ENCODE measurements around the gene MAN2B2.

GRCh38 chr4:6605605-6606004 lies 30.6 kb downstream of the MAN2B2 start:
- TF ChIP-seq EP300 (IDR thresholded peaks at IDR 0.05; ENCODE audit: low read length) (no peak), CTCF (IDR thresholded peaks at IDR 0.05 in 2 of 3, conservative IDR thresholded peaks at IDR 0.05 in 1 of 3; ENCODE audit: insufficient read depth in 2 of 3, low read depth in 1 of 3, low read length in 3 of 3) (no peak), RBM39 (optimal IDR thresholded peaks at IDR 0.05; ENCODE audit: low read depth, low read length) (no peak)

All from K562 (cell line).